Hindlimb muscle (tissue), 1 donor: ENCODE measurements around the gene DUOX1. TPM values are rescaled to one million over a fixed set of nuclear protein-coding genes. Genes with fewer than 3 reads are reported as not detected.

Source experiments
- DNase-seq: peaks from one replicate; pipeline ENCODE4 v3.0.0-alpha.2; 2013
- polyA plus RNA-seq: library from polyadenylated mRNA; unstranded; fragments of 120-200 nt; gene quantifications from one replicate; pipeline ENCODE4 v1.2.1, GENCODE V29; 2013; ENCODE audit not compliant: insufficient read length

Gene DUOX1
- polyA plus RNA-seq, 1 donor: 1.8 TPM

- DNase-seq: no peak
Measured at GRCh38 chr15:45168751-45169551, 39.2 kb downstream of the DUOX1 start.

- no peak for DNase-seq
Measured at GRCh38 chr15:45169608-45170480, 40.0 kb downstream of the DUOX1 start.

- DNase-seq: no peak
Measured at GRCh38 chr15:45171912-45172311, 42.1 kb downstream of the DUOX1 start.

DNA sequence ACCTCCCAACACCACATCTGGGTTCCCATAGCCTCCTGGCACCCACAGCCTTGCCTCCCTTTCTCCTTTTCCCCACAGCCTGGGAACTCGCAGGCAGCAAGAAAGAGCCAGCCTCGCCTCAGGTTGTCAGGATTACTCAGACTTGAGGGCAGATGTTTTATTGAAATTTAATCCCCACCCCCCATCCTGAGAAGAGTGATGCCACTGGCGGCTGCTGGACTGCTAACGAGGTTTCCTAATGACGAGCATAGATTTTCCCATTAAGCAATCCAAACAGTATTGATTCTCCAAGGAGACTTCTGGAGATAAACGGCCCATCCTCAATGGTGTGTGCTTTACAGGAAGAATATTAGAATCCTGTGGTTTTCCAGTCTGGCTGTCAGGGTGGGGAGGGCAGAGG is 44.3 kb downstream of the DUOX1 start:
- DNase-seq: no peak

GRCh38 chr15:45174577-45174976 is 44.8 kb downstream of the DUOX1 start:
- DNase-seq: no peak

DNA sequence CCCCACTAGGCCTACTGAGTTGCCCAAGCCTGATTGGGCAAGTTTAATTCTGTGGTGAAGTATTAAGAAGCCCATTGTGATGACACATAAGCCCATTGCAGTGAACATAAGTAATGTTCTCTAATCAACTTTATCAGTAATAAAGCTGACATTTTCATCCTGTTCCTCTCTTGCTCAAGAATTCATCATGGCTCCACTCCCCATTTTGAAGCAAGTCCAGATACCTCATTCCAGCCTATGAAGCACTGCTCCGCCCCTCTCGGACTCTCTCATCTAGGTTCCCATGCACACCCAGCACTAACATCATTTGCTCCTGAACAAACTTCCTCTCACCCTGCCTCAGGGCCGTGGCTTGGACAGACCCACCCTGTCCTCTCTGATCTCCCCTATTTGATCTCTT is 47.5 kb downstream of the DUOX1 start:
- DNase-seq: no peak

- DNase-seq: no peak
Measured at GRCh38 chr15:45179221-45179985, 49.6 kb downstream of the DUOX1 start.

- no peak for DNase-seq
Measured at GRCh38 chr15:45180201-45180600, 50.4 kb downstream of the DUOX1 start.

DNA sequence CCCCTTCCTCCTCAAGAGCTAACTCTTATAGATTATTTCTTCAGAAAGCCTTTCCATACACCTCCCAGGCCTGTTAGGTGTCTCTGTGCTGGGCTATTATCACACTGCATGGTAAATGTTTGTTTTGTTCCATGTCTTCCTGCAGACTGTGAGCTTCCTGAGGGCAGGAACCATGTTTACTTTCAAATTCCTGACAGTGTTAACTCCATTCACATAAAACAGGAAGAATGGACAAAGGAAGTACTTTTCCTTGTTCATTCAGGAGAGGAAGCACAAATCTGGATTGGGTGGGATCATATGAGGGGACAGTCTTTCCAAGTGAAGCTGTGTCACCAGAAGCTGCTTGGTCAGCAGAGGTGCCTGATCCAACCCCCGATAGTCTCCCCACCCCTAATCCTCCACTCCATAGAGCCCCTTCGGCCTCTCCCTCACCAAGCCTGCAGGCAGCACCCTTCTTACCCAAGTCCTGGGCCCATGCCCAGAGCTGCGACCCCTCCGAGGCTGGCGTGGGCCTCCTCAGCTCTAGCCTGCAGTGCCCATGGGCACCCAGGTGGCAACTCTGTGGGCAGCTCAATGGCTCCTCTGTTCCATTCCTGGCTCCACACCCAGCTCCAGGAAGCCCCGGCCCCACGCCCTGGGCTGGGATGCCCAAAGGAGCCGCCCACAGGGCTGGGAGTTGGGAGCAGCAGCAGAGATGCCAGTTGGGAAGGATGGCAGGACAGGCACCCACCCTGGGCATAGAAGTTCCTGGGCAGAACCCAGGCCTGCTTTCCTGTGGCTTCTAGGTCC is 51.0 kb downstream of the DUOX1 start:
- DNase-seq: no peak

GRCh38 chr15:45181491-45182285 is 51.9 kb downstream of the DUOX1 start:
- no peak for DNase-seq

DNA sequence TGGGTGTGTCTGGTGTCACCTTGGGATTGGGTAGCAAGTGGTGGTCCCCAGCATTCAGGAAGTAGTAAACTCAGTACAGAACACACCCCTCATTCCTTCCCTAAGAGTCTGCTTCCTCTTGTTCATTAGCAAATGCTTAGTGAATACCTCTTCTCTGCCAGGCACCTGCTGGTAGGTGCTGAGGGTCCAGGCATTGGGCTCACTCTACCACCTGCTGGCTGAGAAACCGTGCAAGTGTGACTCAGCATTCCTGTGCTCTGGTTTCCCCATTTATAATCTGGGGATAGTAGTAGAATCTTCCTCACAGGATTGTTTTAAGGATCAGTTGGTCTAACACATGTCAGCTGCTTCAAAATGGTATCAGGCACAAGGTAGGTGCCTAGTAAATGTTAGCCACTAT is 53.2 kb downstream of the DUOX1 start:
- DNase-seq: no peak

DNA sequence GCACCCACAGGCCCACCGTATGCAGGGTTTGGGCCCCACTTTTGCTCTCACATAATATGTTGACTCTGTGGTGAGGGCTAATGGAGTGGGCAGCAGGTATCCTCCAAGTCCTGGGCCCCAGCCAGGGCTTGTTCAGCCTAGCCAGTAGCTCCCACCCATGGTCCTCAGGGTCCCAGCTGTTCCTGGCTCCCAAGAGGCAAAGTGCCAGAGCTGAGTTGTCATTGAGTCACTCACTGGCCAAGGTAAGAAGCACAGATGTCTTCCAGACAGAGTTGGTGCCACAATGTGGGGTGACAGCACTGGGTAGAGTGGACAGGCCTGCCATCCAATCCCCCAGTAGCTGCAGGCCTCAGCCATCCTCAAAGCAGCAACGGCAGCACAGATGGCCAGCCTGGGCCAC is 53.7 kb downstream of the DUOX1 start:
- DNase-seq: no peak

GRCh38 chr15:45184562-45185041 is 54.8 kb downstream of the DUOX1 start:
- DNase-seq: no peak

DNA sequence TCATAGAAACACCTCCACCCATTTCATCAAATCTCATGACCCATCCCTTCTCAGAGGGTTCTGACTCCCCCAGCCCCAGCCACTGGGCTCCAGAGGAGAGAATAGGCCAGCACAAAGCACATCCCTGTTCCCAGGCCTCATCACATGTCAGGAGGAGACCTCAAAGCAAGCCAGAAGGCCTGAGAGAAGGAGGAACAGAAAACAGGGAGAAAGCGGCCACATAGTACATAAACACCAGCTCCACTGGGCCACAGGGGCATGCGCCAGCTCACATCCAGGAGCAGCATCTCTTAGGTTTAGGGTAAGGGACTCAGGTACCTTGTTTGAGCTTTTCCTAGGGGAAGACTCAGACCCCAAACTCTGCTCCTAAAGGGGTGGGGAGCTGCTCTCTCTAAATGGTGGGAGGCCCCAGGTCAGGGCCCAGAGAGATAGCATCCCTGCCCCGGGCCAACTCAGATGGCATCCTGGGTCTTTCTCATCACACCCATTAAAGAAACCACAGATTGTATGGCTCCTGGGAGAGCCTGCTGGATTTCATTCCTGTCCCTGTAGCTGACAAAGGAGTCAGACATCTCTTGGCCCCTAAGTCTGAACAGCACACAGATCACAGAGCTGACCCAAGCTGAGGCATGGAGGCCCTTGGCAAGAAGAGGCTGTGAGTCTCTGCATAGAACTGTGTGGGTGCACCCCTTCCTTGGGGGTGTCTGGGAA is 55.4 kb downstream of the DUOX1 start:
- DNase-seq: no peak

GRCh38 chr15:45185903-45186770 is 56.3 kb downstream of the DUOX1 start:
- no peak for DNase-seq

- DNase-seq: no peak
Measured at GRCh38 chr15:45186771-45187577, 57.2 kb downstream of the DUOX1 start.

GRCh38 chr15:45187578-45187893 is 57.7 kb downstream of the DUOX1 start:
- no peak for DNase-seq
